GM12873 (cell line): Measurements from ENCODE around the gene TAC3.
A peak's percentile ranks its signal among the peaks of the same experiment; 100 is the strongest.

ENCODE experiments used
- TF ChIP-seq, protein P1 (sequence below): IDR thresholded peaks from 2 replicates; pipeline ENCODE4 v1.5.1; 2012; ENCODE audit warnings: low read depth, mild to moderate bottlenecking, moderate library complexity, low read length, control low read depth; ENCODE audit not compliant: insufficient read depth; ENCODE audit errors: missing control alignments

The TAC3 gene

GRCh38 chr12:57005980-57006808 lies 10.1 kb downstream of the TAC3 start, which contains the start of gene ZBTB39:
ZBTB39 (minus strand) TSS chr12:57006546; CDS start chr12:57004917, 1,629 bp downstream.
- TF ChIP-seq, protein P1, sequence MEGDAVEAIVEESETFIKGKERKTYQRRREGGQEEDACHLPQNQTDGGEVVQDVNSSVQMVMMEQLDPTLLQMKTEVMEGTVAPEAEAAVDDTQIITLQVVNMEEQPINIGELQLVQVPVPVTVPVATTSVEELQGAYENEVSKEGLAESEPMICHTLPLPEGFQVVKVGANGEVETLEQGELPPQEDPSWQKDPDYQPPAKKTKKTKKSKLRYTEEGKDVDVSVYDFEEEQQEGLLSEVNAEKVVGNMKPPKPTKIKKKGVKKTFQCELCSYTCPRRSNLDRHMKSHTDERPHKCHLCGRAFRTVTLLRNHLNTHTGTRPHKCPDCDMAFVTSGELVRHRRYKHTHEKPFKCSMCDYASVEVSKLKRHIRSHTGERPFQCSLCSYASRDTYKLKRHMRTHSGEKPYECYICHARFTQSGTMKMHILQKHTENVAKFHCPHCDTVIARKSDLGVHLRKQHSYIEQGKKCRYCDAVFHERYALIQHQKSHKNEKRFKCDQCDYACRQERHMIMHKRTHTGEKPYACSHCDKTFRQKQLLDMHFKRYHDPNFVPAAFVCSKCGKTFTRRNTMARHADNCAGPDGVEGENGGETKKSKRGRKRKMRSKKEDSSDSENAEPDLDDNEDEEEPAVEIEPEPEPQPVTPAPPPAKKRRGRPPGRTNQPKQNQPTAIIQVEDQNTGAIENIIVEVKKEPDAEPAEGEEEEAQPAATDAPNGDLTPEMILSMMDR: peak; percentile 62

- TF ChIP-seq, protein P1: no peak
Observed at GRCh38 chr12:57004651-57005050, 11.7 kb downstream of the TAC3 start.

GRCh38 chr12:57003395-57003794 lies 12.9 kb downstream of the TAC3 start:
- TF ChIP-seq, protein P1: no peak

DNA sequence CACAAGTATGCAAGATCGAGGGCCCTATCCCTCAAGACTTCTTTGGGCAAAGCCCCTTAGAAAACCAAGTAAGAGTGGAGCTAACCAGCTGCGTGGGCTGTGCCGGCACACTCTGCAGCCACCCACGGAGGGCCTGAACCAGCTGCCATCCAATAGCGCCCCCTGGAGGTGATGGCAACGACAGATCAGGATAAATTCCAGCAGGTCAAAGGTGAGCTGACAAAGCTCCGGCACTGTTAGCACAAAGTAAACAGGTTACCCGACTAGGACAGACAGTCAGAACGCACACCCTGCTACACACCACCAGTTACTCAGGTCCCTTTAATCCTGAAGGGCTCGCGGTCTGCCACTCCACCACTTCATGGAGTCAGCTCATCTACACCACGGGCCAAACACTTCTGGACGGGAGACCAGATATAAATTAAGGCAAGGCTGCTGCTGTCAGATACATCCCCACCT lies 14.9 kb downstream of the TAC3 start:
- TF ChIP-seq, protein P1: peak; percentile 89

- TF ChIP-seq, protein P1: no peak
Observed at GRCh38 chr12:57000393-57000792, 15.9 kb downstream of the TAC3 start.

DNA sequence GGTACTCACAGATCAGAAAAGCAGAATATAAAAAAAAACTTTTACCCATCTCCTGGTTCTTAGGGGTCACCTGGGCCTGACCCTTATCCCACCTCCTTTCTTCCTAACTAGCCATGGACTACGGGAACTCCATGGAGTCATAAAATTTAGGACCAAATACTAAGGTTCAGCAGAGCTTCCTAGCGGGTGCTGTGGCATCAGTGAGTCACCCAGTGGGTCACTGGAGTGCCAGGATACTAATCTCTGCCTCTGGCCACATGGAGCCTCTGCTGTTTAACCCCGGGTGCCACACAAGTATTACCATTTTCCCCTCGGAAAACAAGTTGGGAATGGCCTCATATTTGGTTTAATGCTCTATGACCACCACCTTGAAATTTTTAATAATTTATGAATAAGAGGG lies 16.9 kb downstream of the TAC3 start:
- TF ChIP-seq, protein P1: no peak

GRCh38 chr12:56998981-56999380 lies 17.3 kb downstream of the TAC3 start:
- TF ChIP-seq, protein P1: no peak
